Measurements from ENCODE around the gene HDAC4.

The HDAC4 gene

DNA sequence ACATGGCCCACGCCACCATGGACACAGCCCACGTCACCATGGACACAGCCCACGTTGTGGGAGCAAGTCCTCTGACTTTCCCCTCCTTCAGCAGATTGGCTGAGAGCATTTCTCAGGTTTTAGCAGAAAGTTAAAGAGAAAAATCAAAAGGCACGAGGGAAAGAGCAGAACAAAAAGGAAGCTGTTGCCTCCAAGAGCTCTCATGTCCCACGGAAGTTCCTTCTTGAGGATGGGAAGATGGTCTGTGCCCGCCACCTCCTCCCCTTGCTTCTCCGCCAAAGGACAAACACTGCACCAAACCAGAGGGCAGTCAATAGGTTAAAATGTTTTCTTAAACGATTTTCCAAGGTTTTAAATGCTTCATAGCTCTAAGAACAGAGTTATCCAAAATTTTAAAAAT lies 148.4 kb downstream of the HDAC4 start:
- no peak for DNase-seq

DNA sequence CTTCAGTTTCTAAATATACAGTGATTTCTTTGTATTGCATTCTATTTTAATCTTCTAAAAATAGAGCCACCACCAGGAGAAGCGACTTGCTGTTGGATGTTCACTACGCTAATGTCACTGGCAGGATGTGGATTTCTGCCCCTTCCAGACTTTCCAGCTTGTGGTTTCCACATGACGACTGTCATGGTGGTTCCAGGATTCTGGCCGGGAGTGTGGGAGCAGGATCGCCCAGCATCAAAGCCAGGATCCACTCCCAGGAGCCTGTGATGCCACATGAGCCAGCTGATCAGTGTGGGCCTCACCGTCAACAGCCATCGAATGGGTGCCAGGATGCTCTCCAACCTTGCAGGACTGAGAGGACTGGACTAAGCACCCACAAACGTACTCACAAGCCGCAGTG lies 148.8 kb downstream of the HDAC4 start:
- no peak for DNase-seq

DNA sequence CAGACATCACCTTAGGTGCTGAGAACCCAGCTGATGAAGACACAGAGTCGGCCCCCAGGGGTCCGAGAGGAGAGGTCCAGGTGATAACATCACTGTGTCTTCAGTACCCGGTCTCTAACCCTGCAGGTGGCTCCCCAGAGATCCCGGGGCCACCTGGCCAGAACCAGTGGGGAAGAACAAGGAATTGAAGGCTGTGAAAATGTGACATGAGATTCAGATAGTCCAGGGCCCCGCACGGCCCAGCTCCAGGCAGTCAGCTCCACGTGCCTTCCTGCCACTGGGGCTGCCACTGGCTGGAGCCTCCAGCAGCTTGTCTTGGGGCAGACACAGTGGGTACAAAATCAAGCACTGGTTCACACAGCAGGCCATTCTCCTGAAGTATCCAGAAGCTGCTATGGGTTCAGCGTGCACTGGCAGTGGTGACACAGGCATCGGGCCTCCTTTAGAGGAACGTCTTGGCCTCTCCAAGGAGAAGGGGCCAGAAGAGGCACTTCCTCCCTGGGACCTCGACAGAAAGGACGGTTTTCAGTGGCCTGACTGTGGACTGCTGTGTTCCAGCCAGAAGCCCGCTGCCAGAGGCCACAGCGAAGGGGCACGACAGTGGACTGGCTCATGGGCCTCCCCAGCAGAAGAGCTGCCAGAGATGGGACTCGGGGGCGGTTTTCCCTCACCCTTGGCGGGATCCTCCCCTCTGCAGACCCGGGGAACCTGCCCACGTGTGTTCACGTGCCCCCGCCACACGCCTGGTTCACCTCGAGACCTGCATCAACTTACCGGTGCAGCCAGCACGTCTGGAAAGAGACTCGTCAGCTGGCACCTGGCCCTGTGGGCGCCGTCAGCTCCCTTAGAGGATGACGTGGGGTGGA lies 150.4 kb downstream of the HDAC4 start:
- DNase-seq, result no peak

DNA sequence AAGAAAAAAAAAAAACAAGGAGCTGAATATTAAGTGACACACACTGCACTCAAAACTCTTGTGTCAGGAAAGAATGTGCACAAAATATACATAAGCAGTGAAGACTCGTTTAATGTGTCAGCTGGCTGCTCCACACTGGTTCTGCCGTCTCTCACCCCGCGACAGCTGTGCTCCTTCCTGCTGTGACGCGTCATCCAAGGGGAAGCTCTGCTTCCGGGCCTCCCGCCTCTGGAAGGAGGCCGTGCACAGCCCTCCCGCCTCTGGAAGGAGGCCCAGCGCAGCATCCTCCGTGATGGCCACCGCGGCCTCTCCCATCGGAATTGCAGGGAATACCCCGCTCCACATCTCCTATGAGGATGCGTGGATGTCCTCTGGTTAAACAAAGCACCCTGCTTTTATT lies 151.0 kb downstream of the HDAC4 start:
- peak in 1 of 2 donors; percentile 47 for DNase-seq

DNA sequence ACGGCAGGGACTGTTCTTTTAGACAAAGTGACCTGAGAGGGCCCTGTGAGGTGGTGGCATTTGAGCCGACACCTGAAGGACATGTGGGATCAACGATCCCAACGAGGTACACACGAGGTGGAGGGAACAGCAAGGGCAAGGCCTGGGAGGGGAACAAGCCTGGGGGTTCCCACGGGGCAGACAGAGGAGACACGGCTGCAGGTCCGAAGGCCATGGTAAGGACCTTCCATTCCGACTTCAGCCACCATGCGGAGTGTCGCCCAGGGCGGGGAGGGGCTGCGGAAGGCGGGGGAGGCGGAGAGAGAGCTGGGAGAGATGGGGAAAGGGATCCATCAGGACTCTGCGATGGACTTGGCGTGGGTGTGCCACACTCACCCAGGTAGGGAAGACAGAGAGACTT lies 151.8 kb downstream of the HDAC4 start:
- DNase-seq, result no peak

DNA sequence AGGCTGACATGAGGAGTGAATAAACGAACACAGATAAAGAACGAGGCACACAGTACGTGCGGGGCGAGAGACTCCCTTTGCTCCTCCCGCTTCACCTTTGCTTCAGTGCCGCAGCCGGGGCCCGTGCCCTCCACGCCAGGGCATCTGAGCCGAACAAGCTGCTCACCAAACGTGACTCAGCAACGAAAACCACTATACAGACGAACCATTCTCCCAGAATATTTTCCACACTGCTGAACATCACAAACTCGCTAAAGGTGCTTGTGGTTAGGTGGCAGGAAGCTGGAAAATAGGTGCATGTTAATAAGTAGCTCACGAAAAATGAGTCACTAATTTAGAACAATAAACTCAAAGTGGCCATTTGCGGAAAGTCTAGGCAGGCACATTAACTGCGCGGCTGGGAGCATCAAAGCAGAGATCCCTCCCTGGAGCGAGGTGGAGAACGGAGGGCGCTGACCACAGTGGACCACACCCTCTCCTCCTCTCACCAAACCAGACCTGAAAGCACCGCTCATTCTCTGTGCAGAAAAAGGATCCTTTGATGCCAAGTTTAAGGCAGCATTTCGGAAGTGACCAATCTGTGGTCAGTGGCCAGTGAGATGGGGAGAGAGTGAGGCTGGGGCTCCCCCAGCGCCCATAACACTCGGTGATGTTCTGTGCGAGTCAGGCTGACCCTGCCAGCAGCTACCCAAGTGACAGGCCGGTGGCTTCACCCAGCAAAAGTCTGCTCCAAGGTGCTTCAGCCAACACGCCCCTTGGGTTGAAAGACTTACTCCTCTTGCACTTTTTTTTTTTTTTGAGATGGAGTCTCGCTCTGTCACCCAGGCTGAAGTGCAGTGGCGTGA lies 153.2 kb downstream of the HDAC4 start:
- no peak for DNase-seq

DNA sequence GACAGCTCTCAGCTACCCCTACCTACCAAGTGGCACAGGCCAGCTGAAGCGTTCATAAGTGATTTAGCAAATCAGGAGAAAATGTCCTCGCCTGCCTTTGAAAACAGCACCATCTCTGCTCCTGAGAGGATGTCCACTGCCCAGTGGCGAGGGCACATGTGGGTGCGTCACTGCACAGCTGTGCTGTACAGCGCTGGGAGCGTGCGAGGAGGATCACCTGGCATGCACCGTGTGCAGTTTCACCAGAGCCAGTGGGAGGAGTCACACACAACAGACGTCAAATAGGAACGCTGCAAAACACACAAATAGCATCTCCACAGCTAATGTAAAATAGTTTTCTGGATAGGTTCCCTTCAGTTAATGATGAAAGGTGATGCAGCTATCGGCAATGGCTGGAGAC lies 154.1 kb downstream of the HDAC4 start:
- no peak for DNase-seq

DNA sequence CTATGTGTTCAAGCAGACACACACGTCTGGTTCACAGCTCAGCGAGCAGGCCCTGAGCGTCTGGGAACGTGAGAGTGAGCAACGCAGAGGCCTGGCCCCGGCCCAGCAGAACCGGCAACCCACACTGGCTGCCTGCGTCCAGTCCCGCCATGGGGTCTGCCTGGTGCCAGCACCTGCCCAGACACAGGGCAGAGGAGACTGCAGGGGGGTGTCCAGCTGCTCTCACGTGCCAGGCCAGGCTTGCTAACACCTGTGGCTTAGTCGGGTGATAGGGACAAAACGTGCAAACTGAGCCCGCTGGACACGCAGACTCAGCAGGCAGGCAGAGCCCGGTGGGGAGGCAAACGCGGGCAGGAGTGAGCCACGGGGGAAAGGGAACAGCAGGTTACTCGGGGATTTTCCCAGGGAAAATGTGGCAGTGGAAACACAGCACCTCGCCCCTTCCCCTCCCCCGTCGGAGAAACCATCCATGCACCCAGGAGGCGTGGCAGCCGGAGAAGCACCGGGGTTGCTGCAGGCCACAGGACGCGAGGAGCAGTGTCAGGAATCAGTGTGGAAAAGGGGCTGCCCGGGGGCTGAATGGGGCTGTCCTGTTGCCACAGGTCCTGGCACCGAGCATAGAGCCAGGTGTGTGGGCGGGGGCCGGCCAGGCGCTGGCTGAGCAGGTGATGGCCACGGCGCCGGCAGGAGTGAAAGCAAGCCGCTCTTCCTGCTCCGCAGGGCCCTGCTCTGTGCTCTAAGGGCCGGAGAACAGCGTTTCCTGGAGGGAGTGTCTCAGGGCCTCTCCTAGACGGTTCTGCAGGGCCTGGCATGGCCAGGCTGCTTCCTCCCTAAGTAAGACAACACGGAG lies 154.7 kb downstream of the HDAC4 start:
- no peak for DNase-seq

DNA sequence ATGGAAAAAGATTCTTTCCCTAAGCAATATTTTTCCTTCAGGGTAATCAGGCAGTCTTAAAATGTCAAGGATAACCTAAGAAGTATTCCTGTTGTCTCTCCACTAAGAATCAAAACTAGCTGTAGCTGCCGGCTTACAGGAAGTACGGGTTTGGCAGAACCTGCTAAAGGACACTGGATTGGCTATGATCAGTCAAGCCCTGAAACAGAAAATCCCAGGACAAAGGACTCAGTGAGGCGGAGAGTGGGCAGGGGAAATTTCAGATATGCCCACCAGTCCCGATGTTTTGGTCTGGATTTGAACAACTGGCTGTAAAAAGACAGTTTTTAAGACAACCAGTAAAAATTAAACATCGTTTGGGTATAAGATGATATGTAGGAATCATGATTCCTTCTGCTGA lies 155.7 kb downstream of the HDAC4 start:
- no peak for DNase-seq

DNA sequence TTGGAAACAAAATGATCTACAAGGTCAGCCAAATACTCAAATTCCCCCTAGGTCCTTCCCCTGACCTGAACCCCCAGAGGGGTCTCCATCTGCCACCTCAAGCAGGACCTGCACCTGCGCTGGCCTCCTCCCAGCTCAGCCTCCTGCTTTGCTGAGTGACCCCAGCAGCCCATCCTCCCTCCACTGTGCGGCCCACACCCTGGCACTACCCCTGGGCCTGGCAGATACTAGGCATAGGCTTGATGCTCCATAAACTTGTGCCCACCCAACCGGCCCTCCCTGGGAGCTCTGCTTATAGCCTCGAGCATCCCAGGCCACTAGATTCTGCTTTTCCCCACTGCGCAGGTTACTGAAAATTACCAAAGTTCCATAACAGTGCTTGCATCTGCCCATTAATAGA lies 156.2 kb downstream of the HDAC4 start:
- no peak for DNase-seq

DNA sequence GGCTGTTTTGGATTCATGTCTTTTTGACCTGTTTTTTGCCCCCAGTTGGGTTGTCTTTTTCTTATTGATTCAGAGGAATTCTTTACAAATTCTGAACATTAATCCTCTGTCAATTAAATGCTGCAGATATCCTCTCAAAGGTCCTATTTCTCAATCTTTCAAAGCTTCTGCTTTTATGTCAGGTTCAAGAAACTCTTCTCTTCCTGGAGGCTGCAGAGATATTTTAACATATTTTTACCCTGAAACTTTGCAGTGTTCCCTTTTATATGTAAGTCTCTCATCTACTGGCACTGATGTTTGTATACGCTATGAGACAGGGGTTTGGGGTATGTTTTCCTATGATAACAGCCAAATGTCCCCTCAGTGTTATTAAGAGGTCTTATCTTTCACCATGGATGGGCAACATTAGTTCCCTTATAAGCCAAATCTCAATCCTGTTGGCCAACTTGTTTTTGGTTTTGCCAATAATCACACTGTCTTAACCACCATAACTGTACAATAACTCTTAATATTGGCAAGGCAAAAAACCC lies 159.3 kb downstream of the HDAC4 start:
- no peak for DNase-seq

DNA sequence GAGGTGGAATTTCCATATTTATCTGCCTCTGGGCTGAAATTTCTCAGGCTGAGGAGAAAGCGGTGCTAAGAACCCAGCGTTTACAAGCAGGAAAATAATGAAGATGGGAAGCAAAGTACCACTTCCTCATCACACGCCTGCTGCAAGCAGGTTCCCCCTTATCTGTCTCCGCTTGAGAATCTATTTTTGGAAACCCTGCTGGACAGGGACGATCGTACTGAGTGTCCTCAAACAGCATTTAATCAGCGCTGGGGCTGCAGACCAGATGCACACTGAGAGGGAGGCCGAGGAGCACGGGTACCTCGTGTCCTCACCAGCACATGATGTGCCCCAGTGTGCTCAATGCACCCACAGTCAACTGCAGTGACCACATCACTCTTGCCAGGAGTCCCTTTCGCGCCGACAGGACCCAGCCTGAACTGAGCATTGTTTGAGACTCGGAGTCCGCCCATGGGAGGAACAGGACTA lies 160.4 kb downstream of the HDAC4 start:
- peak; percentile 73 to 75 for DNase-seq

DNA sequence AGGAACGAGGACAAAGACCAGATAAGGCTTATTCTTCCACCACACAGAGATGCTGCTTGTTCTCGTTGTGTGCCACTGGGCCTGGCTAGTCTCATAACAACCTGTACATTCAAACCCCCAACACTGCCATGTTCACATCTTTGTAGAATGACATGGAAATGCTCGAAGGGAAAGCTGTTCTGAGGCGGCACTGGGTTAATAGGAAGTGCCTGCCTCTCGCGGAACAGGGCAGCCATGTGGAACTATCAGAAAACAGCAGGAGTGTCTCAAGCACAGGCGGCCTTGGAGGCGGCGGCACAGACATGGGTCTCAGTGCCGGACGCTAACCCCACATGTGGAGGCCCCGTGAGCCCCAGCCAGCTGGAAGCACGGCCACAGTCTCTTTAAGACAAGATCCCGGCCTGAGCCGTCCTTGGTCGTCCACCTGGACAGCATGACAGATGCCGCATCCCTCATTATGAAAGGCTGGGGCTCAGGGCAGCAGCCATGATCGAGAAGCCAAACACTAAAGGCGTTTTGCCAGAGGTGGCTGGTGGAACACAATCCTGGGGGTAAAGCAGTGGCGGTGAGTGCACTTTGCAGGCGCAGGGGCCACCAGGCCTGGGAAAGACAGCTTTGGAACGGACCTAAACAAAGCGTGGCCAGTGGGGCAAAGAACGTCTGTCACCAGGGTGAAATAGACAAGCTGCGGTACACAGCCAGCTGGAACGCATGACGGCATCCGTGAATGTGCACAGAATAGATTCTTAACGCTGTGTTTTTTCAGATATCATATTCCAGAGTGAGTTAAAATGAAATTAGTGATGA lies 161.0 kb downstream of the HDAC4 start:
- DNase-seq, result peak in 1 of 2 donors; percentile 71

DNA sequence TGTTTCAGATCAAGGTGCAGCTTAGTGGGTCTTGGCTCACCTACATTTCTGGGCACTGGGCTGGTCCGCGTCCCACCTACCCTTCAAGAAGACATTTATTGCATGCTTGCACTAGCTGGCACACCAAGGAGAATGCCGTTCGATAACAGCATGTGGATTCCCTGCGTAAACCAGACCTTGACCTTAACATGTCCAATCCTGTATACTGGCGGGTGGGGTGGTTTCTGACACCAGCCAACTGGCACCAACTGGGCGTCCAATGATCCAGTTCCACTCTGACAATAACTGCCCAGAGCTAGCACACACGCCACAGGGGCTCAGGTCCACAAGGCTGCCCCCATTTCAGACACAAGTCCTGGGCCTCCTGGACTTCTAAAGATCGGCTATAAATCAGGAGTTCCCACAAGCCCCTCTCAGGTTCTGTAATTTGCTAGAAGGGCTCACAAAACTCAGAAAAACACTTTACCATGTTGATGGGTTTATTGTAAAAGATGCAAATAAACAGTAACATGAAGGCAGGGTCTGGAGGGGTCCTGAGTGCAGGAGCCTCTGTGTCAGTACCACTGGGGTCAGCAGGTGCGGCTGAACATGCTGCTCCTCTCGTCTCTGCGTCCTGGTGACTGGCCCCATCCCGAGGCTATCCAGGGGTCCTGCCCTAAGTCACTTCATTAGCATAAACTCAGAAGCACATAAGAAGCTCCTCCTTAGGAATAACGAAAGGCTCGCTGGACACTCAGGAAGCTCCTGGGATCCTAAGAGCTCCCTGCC lies 161.8 kb downstream of the HDAC4 start:
- DNase-seq, result no peak

DNA sequence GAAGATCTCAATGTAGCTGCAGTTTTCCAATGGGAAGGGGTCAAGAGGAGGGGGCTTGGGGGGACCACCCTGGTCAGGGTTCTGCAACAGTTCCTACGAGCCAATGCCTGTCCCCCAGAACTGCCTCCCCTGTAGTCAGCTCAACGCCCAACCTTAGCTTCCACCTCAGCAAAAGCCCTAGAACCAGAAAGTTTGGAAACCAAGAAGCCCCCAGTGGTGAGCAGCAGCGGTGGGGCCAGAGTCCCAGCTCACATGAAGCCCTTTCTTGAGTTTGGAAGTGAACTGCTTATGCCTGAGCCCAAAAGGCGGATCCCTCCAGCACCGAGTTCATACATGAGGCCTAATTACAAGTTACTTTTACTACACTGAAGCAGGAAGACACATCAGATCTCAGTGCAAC lies 162.4 kb downstream of the HDAC4 start:
- DNase-seq, result no peak

DNA sequence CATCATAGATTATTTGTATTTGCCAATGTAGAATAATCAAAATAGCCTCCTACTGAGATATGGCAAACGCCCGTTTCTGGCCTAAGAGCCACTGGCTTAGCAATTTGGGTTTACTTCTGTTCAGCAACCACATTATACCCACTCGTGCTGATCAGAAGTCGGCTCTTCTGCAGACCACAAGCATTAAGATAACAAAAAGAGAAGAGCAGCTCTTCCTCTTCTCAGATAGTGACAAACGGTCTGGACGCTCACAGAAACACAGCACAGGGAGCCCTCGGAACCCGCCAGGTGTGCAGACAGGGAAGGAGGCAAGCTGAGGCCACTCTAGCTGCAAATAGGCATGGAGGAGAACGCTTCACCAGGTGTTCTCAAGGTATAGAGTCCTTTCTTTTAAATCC lies 164.0 kb downstream of the HDAC4 start:
- DNase-seq, result no peak

DNA sequence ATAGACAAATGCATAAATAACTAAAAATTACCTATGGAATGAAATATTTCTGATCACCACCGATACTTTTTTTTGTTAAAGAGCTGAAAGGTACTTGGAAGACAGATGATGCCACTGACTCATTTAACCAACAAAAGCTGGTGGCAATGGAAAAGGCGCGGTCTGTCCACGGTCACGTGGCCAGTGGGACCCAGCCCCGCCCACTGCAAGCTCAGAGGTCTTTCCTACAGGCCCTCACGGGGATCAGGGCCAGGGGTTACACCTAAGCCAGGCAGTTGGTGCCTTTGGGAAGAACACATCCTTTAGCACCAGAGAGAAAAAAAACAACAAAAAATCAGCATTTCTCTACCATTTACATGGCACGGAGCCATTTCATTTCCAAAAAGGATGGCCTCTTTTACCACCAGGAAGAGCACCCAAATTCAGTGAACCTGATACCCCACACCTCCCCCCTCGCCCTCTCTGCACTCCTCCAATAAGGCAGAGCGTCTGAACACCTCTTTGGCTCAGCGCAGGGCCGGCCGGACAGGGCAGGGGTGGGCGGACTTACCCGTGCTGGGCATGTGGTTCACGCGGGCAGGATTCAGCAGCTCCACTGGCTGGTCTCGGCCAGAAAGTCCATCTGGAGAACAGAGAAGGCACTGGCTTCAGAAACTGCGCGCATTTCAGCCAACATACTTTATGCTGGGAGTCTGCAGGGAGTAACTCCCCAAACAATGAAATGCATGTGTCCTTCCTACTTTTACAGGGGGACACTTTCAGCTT lies 164.6 kb downstream of the HDAC4 start:
- no peak for DNase-seq

DNA sequence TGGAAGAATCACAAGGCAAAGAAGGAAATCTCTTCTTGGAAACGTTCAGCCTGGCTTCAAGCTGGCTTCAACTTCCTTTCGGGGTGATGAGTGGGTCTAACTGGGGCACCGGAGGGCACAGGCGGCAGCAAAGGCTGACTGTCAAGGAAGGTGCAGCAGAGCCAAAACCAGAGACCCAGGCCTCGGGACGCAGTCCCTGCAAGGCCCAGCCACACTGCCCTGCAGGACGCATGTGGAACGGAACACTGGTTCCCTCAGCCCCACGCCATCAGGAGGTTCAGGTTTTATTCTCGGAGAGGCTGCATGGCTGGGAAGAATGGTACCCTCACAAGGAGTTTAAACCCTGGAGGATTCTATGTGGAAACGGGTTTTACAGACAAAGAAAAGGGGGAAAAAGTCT lies 165.5 kb downstream of the HDAC4 start:
- DNase-seq, result no peak

DNA sequence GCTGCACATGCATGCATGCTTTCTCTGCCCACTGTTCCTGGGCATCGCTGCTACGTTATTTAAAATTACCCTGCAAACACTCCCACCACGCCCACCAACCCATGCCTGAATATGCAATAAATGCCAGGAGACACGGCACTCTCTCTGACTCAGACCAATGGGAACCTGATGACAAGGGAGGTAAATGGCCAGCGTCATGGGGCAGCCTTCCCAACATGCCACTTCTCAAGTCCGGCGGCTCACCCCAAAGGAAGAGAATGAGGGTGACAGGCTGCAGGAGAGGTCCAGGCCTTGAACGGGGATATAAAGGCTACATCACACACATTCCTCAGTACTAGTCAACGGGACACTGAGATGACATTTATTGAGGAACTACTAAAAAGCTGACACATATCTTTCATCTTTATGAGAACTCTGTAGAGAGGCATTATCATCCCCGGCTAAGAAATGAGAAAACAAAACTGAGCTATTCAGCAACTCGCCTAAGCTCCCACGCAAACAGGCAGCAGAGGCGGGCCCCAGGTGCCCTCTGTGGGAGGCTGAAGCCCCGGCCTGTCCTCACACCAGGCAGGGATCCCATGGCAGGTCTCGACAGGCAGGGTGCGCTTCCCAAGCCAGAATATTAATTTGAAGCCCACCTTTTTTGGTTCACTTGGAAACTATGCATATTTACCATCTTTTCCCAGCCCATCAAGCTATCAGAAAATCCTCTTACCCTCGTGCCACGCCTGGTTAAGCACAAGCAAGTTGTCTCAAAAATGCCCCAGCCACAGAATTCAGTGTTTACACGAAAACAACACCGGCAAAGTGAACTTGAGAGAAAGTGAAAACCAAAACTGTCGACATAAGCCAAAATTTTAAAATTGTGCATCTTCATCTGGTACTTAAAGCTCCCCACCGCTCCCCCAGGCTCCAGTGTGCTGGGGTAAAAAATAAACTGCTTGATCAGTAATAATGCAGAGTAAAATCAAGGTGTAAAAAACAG lies 166.3 kb downstream of the HDAC4 start:
- DNase-seq, result no peak

Data from hippocampal formation (tissue), 2 donors.